T-helper 1 cell treated with Interleukin-12 subunit alpha and Interleukin-12 subunit beta and Interleukin-4 antibody, amounts not matched to agents 30 ng/mL and 1 ng/mL, for 36 hours (primary cell): ENCODE data around the gene KYNU. TPM values are rescaled to one million over a fixed set of nuclear protein-coding genes. Genes with fewer than 3 reads are reported as not detected.
"Not testable (repeated sequence)": the region's sequence is repeated elsewhere in the genome, so short reads cannot be mapped to it uniquely, and the experiment has no call there.

Experiments used
- intact Hi-C: fragments of 100-400 bp; cut with micrococcal nuclease; formaldehyde crosslinking; loops from one replicate; pipeline ENCODE4 v1.15.1; 2024
- total RNA-seq: library from RNA; stranded (reverse); gene quantifications from 2 replicates; pipeline ENCODE4 v1.2.3, GENCODE V29; 2022

Gene KYNU
- total RNA-seq, 1 donor from 2014 or later = not detected

- intact Hi-C loops = no loop called here
Observed at GRCh38 chr2:143001501-143001900, 124.0 kb downstream of the KYNU start.

DNA sequence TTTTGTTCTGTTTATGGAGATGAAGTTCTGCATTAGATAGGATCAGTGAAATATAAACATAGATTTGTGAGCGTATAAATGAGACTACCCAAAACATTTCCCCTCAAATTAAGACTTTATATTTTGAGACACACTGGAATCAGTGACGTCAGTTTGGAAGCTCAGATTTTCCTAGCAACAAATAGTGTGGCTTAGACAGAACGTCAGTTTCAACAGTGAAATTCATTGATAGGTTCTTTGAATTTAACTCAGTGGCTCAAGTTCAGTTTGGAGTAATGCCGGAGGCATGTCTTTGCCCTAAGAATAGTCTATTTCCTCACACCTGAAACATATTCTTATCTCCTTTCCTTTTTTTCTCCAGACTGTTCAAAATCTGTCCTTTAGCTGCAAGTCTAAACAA, 138.2 kb downstream of the KYNU start:
- intact Hi-C loops = no loop called here

DNA sequence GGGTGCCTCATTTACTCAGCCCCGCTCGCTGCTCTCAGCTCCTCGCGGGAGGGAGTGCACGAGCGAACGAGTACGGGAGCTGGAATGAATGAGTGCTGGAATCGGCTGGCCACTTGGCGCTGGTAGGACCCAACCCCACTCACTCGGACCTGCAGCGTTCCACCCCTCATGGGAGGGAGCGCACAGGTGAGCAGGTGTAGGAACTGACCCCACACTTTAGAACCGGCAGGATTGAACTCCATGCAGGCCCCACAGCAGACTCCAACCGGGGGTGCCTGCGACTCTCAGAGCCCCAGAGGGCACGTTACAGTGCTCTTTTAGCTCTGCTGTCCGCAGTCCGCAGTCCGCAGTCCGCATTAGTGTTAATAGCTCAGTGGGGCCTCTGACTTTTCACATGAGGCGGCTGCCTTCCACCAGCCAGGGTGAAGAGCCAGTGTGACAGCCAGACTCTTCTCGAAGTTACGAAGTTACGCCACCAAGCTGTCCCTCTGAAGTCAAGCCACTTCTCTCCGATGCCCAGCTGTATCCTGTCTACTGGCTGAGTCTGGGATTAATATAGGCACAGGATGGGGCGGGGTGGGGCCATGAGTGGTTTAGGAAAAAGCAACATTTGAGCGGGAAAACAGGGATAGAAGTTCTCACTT, 149.1 kb downstream of the KYNU start:
- intact Hi-C loops = no loop called here

DNA sequence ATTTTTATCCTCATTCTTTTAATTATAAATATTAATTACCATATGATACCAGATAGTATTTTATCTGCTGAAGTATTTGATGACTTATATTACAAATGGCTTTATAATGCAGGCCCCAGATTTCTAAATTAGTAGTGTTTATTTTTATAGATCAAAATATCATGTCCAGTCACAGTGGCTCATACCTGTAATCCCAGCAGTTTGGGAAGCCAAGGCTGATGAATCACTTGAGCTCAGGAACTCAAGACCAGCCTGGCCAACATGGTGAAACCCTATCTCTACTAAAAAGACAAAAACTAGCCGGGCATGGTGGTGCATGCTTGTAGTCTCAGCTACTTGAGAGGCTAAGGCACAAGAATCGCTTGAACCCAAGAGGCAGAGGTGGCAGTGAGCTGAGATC, 151.7 kb downstream of the KYNU start:
- intact Hi-C loops = no loop called here

DNA sequence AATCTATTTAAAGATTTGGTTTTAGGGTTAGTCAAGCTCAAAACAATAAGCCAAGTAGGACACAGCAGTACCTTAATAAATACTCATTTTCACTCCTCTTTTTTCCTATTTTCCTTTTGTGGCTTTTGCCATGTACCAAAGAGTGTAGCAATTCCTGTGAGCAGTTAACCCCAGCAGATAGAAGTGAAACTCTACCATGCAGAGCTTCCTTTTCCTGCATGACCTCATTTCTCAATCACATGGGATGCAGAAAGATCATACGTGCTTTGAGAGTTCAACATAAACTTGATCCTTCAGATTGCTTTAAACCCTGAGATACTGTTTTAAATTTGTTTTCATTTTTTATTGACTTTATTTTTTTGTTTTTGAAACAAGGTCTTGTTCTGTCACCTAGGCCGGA, 152.7 kb downstream of the KYNU start:
- intact Hi-C loops = loop anchor here (5.0 to 10.0 kb wide), 6 partner anchors 97 to 1302 kb away; partner anchors contain the start of gene ARHGAP15

DNA sequence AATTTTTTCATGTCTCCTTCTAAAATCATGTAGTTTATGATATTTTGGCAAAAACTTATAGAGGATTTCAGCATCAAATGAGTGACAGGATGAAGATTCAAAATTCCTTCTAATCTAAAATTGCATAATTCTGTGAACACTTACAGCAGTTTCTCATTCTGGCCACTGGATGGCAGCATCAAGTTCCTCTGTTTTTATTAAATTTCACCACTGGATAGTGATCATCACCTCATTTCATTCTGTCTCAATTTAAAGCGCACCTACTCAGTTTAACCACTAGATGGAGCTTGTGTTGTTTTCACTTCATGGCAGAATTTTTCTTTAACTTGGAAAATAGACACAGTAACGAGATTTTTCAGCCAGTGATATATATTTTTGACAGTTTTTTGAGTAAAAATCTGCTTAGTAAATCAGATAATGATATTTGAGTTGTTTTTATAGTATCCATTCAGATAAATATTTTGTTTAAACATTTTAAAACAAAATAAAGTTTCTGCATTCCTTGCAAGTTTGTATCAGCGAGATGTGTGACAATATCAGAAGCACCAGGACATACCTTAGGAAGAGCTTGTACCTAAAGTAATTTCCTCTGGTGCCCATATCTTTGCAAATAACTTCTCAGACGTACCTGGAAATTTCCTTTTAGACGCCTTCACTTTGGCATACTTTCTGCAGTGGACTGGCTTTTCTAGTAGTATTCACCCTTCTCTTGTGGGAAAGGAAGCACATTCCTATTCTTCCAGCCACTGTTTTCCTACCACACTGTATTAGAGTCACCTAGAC, 157.0 kb downstream of the KYNU start:
- intact Hi-C loops = loop anchor here (1.0 to 10.0 kb wide), 14 partner anchors 77 to 1482 kb away; partner anchors contain the start of gene ARHGAP15

- intact Hi-C loops = no loop called here
Observed at GRCh38 chr2:143051465-143051864, 174.0 kb downstream of the KYNU start.

GRCh38 chr2:143053437-143053836, 176.0 kb downstream of the KYNU start:
- intact Hi-C loops = not testable (repeated sequence)

DNA sequence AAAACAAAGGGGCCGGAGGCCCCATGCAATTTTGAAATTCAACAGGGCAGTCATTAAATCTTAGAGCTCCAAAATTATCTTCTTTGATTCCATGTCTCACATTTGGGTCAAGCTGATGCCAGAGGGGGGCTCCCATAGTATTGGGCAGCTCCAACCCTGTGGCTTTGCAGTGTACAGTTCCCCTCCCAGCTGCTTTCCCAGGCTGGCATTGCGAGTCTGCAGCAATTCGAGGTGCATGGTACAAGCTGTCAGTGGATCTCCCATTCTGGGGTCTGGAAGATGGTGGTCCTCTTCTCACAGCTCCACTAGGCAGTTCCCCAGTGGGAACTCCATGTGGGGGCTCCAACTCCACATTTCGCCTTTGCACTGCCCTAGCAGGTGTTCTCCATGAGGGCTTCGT, 179.1 kb downstream of the KYNU start:
- intact Hi-C loops = no loop called here

DNA sequence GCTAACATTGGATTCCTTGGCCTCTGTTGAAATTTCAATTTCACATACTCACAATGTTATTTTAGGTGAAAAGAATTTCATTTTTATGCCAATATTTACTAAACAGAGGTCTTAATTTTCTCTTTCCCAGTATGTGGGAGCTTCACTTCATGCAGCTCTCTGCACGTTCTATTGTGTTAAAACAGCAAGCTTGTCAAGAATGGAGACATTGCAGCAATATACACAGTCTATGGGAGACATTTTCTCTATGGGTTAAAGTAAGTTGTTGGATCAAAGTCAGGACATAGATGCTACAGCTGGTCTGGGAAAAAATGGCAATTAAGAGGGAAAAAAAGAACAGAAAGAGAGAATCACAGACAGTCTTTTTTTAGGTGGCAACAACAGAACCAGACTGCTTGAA, 181.4 kb downstream of the KYNU start:
- intact Hi-C loops = no loop called here

- intact Hi-C loops = no loop called here
Observed at GRCh38 chr2:143063612-143064200, 186.2 kb downstream of the KYNU start.

DNA sequence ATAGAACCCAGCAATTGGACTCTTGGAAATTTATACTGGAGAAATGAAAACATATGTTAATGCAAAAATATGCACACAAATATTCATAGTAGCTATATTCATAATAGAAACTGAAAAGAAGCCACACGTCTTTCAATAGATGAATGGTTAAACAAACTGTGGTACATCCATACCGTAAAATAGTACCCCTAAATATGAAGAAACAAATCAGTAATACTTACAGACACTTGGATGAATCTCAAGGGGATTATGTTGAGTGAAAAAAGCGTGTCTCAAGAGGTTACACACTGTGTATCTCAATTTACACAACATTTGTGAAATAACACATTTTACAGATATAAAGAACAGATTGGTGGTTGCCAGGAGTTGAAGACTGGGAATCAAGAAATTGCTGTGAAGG, 190.6 kb downstream of the KYNU start:
- intact Hi-C loops = no loop called here

DNA sequence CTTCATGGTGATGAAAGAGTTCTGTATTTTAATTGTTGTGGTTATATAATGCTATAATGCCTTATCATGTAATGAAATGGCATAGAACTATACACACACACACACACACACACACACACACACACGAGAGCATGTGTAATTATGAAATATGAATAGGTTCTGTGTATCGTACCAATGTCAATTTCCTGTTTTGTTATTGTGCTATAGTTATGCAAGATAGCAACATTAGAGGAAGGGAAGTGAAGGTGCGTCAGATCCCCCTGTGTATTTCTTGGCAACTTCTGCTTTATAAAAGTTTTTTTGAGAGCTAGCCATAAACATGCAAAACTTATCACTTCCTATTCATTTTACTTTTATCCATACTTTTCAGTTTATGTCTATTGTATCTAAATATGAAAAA, 191.0 kb downstream of the KYNU start:
- intact Hi-C loops = no loop called here

DNA sequence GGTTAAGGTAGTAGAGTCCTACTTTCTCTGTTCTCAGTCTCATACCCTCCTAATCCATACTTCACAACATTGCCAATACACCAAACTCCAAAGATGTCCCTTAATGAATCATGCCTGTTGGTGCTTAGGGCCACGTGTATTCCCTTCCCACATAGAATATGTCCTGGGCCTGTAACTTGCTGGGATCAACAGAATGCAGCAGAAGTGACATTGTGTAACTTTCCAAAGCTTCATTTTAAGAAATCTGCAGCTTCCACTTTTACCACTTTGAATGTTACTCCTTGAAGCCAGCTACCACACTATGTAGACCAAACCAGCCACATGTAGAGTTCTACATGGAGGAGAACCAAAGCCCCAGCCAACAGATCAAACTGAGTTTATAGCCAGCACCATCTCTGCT, 193.2 kb downstream of the KYNU start:
- intact Hi-C loops = no loop called here

DNA sequence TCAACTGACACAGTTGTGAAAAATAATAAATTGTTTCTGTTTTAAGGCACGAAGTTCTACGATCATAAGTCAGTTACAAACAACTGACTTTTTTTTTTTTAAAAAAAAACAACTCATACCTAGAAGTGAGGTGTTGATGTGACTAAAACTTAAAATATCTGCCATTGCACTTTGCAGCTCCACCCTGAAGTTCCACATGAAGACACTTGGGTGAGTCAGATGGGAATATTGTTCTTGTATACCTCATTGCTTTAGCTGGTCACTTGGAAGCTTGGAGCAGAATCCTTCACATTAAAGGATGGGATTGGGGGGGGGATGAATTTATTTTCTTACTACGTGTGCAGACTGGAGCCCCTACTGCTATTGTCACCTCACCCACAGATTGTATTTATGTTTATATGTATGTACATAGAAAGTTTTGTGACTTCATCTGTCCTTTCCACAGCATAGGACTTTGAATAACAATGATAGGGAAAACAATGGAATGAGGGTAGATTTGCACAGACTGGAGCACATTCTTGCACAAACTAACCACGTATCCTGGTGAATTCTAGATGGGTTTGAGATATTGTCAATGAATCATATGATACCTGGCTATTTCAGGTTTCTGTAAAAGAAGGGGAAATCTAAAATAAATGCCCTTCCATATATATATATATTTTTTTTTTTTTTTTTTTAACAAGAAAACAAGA, 193.9 kb downstream of the KYNU start:
- intact Hi-C loops = no loop called here

DNA sequence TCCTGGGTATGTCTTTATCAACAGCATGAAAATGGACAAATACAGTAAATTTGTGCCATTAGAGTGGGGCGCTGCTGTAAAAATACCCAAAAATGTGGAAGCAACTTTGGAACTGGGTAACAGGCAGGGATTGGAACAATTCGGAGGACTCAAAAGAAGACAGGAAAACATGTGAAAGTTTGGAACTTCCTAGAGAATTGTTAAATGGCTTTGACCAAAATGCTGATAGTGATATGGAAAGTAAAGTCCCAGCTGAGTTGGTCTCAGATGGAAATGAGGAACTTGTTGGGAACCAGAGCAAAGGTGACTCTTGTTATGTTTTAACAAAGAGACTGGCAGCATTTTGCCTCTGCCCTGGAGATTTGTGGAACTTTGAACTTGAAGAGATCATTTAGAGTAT, 197.4 kb downstream of the KYNU start:
- intact Hi-C loops = not testable (repeated sequence)

DNA sequence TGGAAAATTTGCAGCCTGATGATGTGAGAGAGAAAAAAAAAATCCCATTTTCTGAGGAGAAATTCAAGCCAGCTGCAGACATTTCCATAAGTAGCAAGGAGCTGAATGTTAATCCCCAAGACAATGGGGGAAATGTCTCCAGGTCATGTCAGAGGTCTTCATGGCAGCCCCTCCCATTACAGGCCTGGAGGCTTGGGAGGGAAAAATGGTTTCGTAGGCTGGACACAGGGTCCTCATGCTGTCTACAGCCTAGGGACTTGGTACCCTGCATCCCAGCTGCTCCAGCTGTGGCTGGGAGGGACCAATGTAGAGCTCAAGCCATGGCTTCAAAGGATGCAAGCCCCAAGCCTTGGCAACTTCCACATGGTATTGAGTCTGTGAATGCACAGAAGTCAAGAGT, 198.2 kb downstream of the KYNU start:
- intact Hi-C loops = no loop called here

GRCh38 chr2:143078104-143078503, 200.6 kb downstream of the KYNU start:
- intact Hi-C loops = no loop called here

- intact Hi-C loops = no loop called here
Observed at GRCh38 chr2:143081616-143082015, 204.2 kb downstream of the KYNU start.

DNA sequence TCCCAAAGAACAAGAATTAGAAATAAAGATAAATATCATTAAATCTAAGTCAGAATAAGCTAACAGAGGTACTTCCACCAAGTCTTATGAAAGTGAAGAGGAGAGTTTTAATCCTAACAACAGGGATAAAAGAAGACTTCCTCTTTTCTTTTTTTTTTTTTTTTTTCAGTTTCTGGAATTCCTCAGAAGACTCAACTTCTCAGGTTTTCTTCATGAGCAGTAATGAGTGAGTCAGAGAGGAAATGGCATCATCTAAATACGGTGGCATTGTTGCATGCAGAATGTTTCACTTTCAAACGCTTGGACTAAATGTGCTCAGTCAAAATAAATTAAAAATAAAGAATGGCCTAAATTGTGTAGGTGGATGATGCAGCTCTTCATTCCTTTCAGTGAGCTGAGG, 206.2 kb downstream of the KYNU start:
- intact Hi-C loops = no loop called here

- intact Hi-C loops = no loop called here
Observed at GRCh38 chr2:143084462-143084861, 207.0 kb downstream of the KYNU start.
